Measurements from ENCODE around the gene SLC24A4. TPM values are rescaled to one million over a fixed set of nuclear protein-coding genes. Genes with fewer than 3 reads are reported as not detected.

SLC24A4 gene
- total and polyA plus RNA-seq, 2 donors (not counting 3 experiments of a cell fraction or from before 2014, with no cell fraction given) = 0.07 to 0.08 TPM

- BruUV-seq (replicated peaks) = no TSS peak
- Histone ChIP-seq H4K20me1 (replicated peaks; ENCODE audit: control insufficient read depth, extremely low read depth, insufficient read depth, low read length) (no peaks in the 10 kb centered on the region), H3K4me3 (replicated peaks in 1 of 3; ENCODE audit: insufficient read depth in 1 of 3, low read depth in 1 of 3, low read length in 3 of 3) (no peak overlapping the region), H3K4me1 (ENCODE audit: control insufficient read depth, extremely low read depth, insufficient read depth, low read length) (peaks cover 21% of the 10 kb centered on the region), H3K9me1 (replicated peaks; ENCODE audit: control insufficient read depth, extremely low read depth, insufficient read depth, low read length) (no peaks in the 10 kb centered on the region), H3K4me2 (ENCODE audit: insufficient read depth, low read length) (no peak overlapping the region), H3K79me2 (ENCODE audit: control insufficient read depth, insufficient read depth, low read length) (peaks cover 4% of the 10 kb centered on the region), H3K36me3 (ENCODE audit: control insufficient read depth in 2 of 2, extremely low read depth in 1 of 2, insufficient read depth in 2 of 2, low read length in 2 of 2) (no peaks in the 10 kb centered on the region), H3K9me3 (replicated peaks; ENCODE audit: control insufficient read depth, insufficient read depth, low read length) (no peaks in the 10 kb centered on the region), H2AFZ (ENCODE audit: low read depth, low read length) (no peak overlapping the region), H3K27ac (ENCODE audit: insufficient read depth, low read depth, low read length) (no peak overlapping the region), H3K9ac (replicated peaks; ENCODE audit: extremely low read depth, insufficient read depth, low read length) (no peak overlapping the region), H3K27me3 (ENCODE audit: control insufficient read depth in 2 of 2, insufficient read depth in 2 of 2, low read length in 2 of 2) (no peaks in the 10 kb centered on the region)
- dilution Hi-C loops (cut with MboI; ENCODE audit: extremely low pct_ligation_motif_present, low sequenced_read_pairs) (no loop called here), intact Hi-C loops (cut with micrococcal nuclease) (no loop called here)
- FAIRE-seq (no peak), DNase-seq (ENCODE audit: low read depth, low spot score) (no peak)
- CTCF ChIA-PET = interaction anchor here (0.8 kb wide), 1 partner anchor 25 kb away, joined by 3 read pairs; no protein-coding TSS in a partner anchor
- POLR2A ChIA-PET = no interaction called here
- TF ChIP-seq MYC (IDR thresholded peaks at IDR 0.05; ENCODE audit: low read depth, low read length) (no peak), EZH2 (IDR thresholded peaks at IDR 0.05; ENCODE audit: borderline replicate concordance, low read depth, low read length, severe bottlenecking) (no peak), GATA2 (IDR thresholded peaks at IDR 0.05; ENCODE audit: insufficient read depth, insufficient read length, low read depth, low read length) (no peak), JUN (IDR thresholded peaks at IDR 0.05; ENCODE audit: borderline replicate concordance, insufficient read depth, insufficient read length, low read depth) (no peak), CTCF (IDR thresholded peaks at IDR 0.05; ENCODE audit: extremely low read depth in 1 of 2, insufficient read depth in 1 of 2, low read depth in 1 of 2, low read length in 2 of 2) (no peak)
These were observed 192.8 kb downstream of the SLC24A4 start for GRCh38 chr14:92515546-92516343.

Measured in endothelial cell of umbilical vein (primary cell).